NB4 (cell line): ENCODE results near the gene PKNOX2.

ENCODE experiments used
- CTCF ChIP-seq: IDR thresholded peaks from one replicate; pipeline ENCODE4 v1.5.1; 2012; ENCODE audit warnings: low read depth, low read length
- MAX ChIP-seq: IDR thresholded peaks from 2 replicates; pipeline ENCODE4 v1.6.1; 2011; ENCODE audit warnings: low read depth, low read length
- MYC ChIP-seq: IDR thresholded peaks from 2 replicates; pipeline ENCODE4 v1.6.1; 2011; ENCODE audit warnings: low read depth, low read length
- POLR2A ChIP-seq: IDR thresholded peaks from 2 replicates; pipeline ENCODE4 v1.6.1; 2011; ENCODE audit warnings: mild to moderate bottlenecking; ENCODE audit not compliant: insufficient read length; ENCODE audit errors: extremely low read depth

DNA sequence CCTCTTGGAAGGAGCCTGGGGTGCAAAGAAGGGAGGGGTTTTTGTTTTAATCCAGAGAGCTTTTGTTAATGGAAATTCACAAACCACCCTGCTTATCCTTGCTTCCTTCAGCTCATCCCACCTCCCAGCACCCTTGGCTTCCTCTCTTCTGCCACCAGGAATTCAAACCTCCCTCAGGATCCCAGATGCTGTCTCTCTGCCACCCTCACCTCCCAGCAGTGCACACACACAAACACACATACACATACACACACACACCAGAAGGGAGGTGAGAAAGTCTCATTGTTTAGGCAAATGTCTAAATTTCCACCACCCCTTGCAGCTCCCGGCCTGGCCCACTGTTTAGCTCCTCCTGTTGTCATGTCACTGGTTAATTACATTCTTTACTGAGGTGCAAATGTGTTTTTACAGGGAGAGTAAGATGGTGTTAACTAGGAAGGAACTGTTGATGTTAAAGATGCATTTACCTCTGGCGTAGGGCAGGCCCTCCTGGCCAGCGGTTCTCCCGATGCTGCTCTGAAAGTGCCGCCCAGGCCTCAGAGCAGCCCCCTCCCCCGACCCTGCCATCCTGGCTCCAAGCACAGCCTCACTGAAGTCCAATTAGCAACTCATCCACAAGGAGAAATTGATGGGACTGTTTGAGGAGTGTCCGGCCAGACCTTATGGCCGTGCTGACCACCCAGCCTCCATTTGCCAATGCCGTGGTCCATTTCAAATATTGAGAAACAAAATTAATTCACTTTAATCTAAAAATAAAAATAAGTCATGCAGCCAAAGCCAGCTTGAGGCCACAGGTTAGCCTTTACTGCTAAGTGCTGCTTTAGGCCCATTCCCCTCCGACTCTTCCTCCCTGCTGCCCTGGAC is 166.1 kb downstream of the PKNOX2 start:
- no peak for TF ChIP-seq CTCF
- TF ChIP-seq POLR2A: no peak
- no peak for TF ChIP-seq MYC
- no peak for TF ChIP-seq MAX
